Esophagus muscularis mucosa (tissue), 4 donors: ENCODE data around the gene CRY1. TPM values are rescaled to one million over a fixed set of nuclear protein-coding genes. Genes with fewer than 3 reads are reported as not detected.

Experiments used
- DNase-seq: peaks from one replicate; pipeline ENCODE4 v3.0.0-alpha.2; 2017; ENCODE audit errors: extremely low spot score
- H3K27ac ChIP-seq, 4 donors: fragments of 200-600 bp; sonication (generic); replicated peaks in 1 of 4; 1 replicate in 3 of 4; 2 replicates in 1 of 4; pipeline ENCODE4 v1.5.1; 2016 to 2019; ENCODE audit warnings: mild to moderate bottlenecking in 1 of 4
- H3K27me3 ChIP-seq, 4 donors: fragments of 200-600 bp; sonication (generic); one replicate each; pipeline versions ENCODE4 v1.5.1 to v1.6.0; 2016 to 2019
- H3K36me3 ChIP-seq, 4 donors: fragments of 200-600 bp; sonication (generic); one replicate each; pipeline ENCODE4 v1.5.1; 2016 to 2019
- H3K4me1 ChIP-seq, 4 donors: fragments of 200-600 bp; sonication (generic); one replicate each; pipeline ENCODE4 v1.5.1; 2016 to 2019
- H3K4me3 ChIP-seq, 4 donors: fragments of 200-600 bp; sonication (generic); 1 replicate in 2 of 4; 2 replicates in 2 of 4; pipeline ENCODE4 v1.5.1; 2016 to 2019; ENCODE audit warnings: mild to moderate bottlenecking in 4 of 4, moderate library complexity in 1 of 4
- H3K9me3 ChIP-seq, 4 donors: fragments of 200-600 bp; sonication (generic); 1 replicate in 3 of 4; 2 replicates in 1 of 4; pipeline ENCODE4 v1.5.1; 2016 to 2019
- EP300 ChIP-seq: sonication (generic); formaldehyde crosslinking; IDR thresholded peaks from one replicate; pipeline ENCODE4 v1.6.1; 2017; ENCODE audit warnings: antibody characterized with exemption
- POLR2A ChIP-seq: fragments of 450-650 bp; IDR thresholded peaks from one replicate; pipeline ENCODE4 v1.6.1; 2017; ENCODE audit warnings: antibody characterized with exemption, moderate library complexity, mild to moderate bottlenecking, low read depth
- POLR2AphosphoS5 ChIP-seq, 2 donors: sonication (generic); formaldehyde crosslinking; IDR thresholded peaks; one replicate each; pipeline ENCODE4 v1.6.1; 2017; ENCODE audit warnings: antibody characterized with exemption in 2 of 2
- WGBS: methylation state at CpG from one replicate; pipeline ENCODE4 v1.1.5; 2018; 5-methylcytosine and 5-hydroxymethylcytosine counted together
- intact Hi-C: fragments of 100-400 bp; cut with DNase I; formaldehyde crosslinking; loops from one replicate; pipeline ENCODE4 v1.15.1; 2023
- total RNA-seq, 4 donors: library from RNA; depleted of rRNA; stranded (reverse); fragments of >200 nt; gene quantifications; one replicate each; pipeline versions ENCODE4 v1.1.0 to v1.2.1, GENCODE V29; 2016
- TF ChIP-seq, protein P1 (sequence below), 3 experiments: fragments of 200-600 bp in 2 of 3; fragments of 450-650 bp in 1 of 3; sonication (generic) in 2 of 3; IDR thresholded peaks; one replicate each; pipeline ENCODE4 v1.5.1; 2017 to 2019; ENCODE audit warnings: antibody characterized with exemption in 3 of 3, mild to moderate bottlenecking in 2 of 3, moderate library complexity in 1 of 3

CRY1 gene
- total RNA-seq, 4 donors from 2014 or later = 29.1 to 42.9 (median 34.9) TPM

DNA sequence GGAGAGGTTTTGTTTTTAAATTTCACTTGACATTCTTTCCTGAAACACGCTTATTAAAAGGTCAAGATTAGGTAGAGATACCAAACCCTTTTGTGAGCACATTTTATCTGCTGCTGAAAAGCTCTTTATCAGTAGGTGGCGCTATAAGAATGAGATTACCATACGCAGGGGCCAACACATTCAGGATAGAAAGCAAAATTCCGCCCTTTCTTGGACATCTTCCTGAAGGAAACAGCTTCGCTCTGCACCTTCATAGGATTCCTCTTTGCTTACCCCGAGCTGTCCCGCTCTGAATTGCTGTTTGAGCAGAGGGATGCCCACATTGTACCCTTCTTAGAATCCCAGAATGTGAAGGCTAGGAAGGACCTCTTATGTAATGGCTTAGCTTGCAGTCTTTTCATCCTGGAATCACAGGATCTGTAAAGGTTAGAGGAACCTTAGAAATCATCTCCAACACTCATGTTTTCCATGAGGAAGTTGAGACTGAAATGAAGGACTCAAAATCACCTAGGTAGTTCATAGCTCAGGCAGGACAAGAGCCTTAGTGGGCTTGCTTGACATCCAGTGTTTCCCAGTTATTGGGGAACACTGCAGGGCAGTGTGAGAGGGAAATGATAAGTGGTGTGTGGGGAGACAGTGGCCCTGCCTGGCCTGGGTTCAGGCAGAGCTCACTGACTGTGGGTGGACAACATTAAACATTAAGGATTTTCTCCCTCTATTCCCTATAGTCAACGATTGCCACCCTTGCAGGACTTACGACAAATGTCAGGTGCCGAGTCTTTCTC is 38.7 kb upstream of the CRY1 start:
- no peaks in the 10 kb centered on the region for H3K36me3 ChIP-seq
- H3K27me3 ChIP-seq = no peaks in the 10 kb centered on the region
- peaks cover 0 to 3% (median 0%) of the 10 kb centered on the region in 4 donors for H3K4me1 ChIP-seq
- intact Hi-C loops = loop anchor here (2.0 kb wide), 1 partner anchor 475 kb away; no protein-coding TSS in a partner anchor
- DNase-seq = no peak
- no peak overlapping the region for H3K27ac ChIP-seq
- no peaks in the 10 kb centered on the region for H3K9me3 ChIP-seq
- TF ChIP-seq, protein P1, sequence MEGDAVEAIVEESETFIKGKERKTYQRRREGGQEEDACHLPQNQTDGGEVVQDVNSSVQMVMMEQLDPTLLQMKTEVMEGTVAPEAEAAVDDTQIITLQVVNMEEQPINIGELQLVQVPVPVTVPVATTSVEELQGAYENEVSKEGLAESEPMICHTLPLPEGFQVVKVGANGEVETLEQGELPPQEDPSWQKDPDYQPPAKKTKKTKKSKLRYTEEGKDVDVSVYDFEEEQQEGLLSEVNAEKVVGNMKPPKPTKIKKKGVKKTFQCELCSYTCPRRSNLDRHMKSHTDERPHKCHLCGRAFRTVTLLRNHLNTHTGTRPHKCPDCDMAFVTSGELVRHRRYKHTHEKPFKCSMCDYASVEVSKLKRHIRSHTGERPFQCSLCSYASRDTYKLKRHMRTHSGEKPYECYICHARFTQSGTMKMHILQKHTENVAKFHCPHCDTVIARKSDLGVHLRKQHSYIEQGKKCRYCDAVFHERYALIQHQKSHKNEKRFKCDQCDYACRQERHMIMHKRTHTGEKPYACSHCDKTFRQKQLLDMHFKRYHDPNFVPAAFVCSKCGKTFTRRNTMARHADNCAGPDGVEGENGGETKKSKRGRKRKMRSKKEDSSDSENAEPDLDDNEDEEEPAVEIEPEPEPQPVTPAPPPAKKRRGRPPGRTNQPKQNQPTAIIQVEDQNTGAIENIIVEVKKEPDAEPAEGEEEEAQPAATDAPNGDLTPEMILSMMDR (IDR thresholded peaks at IDR 0.05) = peak; percentile 68 to 77 (median 70)
- no peak for TF ChIP-seq POLR2AphosphoS5 (IDR thresholded peaks at IDR 0.05)
- no peak overlapping the region for H3K4me3 ChIP-seq
- WGBS = 29% methylated on average over 10 of the region's 10 CpGs

DNA sequence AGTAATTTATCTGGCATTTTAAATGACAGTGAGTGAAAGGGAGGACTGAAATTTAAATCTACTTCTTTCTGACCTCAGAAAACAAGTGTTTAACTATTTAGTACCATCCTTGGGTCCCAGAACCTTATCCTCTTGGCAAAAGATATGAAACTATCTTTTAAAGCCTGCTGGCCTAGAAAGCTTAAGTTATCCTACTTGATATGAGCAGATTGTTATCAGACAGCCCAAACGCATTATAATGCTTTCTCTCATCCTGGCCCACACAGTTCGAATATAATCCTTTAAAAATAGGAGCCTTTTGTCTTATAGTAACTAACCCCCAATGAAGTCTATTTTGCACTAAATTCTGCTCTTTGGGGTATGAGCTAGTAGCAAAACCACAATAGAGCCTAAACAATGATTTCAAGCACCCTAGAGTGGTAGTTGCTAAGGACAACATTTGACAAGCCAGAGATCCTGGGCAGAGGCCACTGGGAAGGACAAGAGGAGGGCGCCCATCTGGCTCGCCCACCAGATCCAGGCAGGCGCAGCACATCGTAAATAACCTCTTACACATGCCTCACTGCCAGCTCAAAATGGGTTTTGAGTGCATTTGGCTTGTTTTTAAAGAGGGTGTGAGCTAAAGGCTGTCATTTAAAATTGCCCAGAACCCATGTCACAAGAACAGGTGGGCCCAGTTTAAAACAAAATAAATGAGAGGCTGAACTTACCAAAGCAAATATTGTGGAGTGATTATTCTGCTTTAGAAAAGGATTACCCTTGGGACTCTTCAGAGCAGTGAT is 37.7 kb upstream of the CRY1 start:
- no peaks in the 10 kb centered on the region for H3K36me3 ChIP-seq
- peaks cover 0 to 3% (median 0%) of the 10 kb centered on the region in 4 donors for H3K4me1 ChIP-seq
- DNase-seq = no peak
- TF ChIP-seq POLR2AphosphoS5 (IDR thresholded peaks at IDR 0.05) (no peak), POLR2A (no peak), EP300 (no peak)
- TF ChIP-seq, protein P1 (IDR thresholded peaks at IDR 0.05) = no peak
- H3K9me3 ChIP-seq = no peaks in the 10 kb centered on the region
- WGBS = 74% methylated on average over 6 of the region's 6 CpGs
- H3K4me3 ChIP-seq = no peak overlapping the region
- H3K27ac ChIP-seq = no peak overlapping the region
- H3K27me3 ChIP-seq = no peaks in the 10 kb centered on the region
- intact Hi-C loops = no loop called here

DNA sequence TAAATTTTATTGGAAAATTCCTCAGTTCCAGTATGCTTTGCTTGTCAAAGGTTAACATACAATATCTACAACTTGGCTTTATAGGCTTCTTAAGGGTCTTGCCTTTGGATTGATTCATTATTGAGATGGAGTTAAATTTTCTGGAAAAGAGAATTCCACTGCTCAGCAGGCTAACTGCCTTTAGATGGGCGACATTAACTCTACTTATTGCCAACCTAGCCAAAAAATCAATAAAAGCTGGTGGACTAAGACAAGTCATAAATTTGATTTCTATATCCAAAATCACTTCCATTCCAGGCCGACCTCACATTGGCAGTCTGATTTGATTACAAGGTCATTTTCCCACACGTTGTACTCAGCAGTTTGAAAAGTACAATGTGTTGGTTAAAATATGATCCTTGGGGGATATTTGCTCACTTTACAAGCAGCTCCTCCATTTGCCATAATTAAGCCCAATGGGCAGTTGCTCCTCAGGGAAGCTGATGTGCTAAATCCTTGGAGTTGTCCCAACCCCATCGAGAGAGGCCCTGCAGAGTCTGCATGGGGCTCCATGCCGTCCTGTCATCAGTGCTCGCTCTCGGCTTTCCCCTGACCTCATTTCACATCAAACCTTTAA is 36.1 kb upstream of the CRY1 start:
- Histone ChIP-seq H3K4me1 (peaks cover 0 to 3% (median 0%) of the 10 kb centered on the region in 4 donors), H3K4me3 (no peak overlapping the region), H3K27me3 (no peaks in the 10 kb centered on the region), H3K36me3 (no peaks in the 10 kb centered on the region), H3K27ac (no peak overlapping the region), H3K9me3 (no peaks in the 10 kb centered on the region)
- WGBS = 64% methylated on average over 7 of the region's 7 CpGs
- intact Hi-C loops = no loop called here
- no peak for TF ChIP-seq EP300
- DNase-seq = no peak

DNA sequence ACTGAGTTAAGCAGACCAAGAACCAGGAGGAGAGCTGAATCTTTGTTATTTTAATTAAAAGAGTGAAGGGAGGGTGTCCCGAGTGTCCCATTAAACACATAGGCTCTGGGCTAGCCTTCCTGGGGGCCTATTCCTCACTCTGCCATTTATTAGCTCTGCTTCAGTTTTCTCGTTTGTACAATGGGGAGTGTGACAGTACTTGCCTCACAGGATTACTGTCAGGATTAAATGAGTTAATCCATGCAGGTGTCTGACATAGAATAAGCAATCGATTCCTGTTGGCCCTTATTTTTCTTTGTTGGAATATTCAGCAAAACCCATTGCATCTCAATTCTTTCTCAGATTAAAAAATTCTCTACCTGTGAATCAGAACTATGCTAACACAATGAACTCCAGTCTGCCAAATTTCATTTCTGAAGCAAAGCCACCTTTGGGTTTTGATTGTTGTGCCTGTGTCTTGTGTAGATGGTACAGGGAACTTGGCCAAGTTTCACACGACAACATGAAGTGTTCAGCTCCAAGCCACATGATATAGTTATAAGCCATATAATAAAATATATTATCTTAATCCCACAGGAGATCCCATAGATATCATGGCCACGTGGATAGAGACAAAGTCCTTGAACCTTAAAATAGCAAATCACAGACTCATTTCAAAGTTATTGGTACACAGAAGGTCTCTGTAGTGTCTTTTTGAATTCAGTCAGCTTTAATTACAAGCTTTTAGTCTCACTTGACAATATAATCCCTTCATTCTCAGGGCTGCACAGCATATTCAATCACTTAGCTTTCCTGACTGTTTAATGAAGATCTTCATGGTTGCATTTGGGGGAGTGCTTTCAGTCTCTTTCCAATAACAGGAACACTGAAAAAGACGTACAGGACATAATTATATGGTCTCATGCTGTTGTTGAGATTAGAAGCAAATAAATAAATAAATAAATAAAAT is 34.4 kb upstream of the CRY1 start:
- H3K27ac ChIP-seq = no peak overlapping the region
- WGBS = 81% methylated on average over 6 of the region's 6 CpGs
- DNase-seq = no peak
- peaks cover 0 to 15% (median under 1%) of the 10 kb centered on the region in 4 donors for H3K27me3 ChIP-seq
- no peaks in the 10 kb centered on the region for H3K9me3 ChIP-seq
- no peak overlapping the region for H3K4me3 ChIP-seq
- H3K4me1 ChIP-seq = peaks cover 0 to 3% (median 0%) of the 10 kb centered on the region in 4 donors
- TF ChIP-seq, protein P1 (IDR thresholded peaks at IDR 0.05) = no peak
- no peak for TF ChIP-seq POLR2AphosphoS5 (IDR thresholded peaks at IDR 0.05)
- TF ChIP-seq EP300 = no peak
- no peak for TF ChIP-seq POLR2A
- H3K36me3 ChIP-seq = no peaks in the 10 kb centered on the region
- intact Hi-C loops = no loop called here
